ENCODE results near the gene LHFPL6.
A peak's percentile ranks its signal among the peaks of the same experiment; 100 is the strongest.

LHFPL6 gene

GRCh38 chr13:39602614-39603366 is at the start of gene LHFPL6:
Gene LHFPL6 (minus strand): TSS chr13:39603193.
- DNase-seq = no peak

- DNase-seq = no peak
Observed at GRCh38 chr13:39646122-39646521, 43.1 kb upstream of the LHFPL6 start.

GRCh38 chr13:39641645-39642044 is 38.7 kb upstream of the LHFPL6 start:
- DNase-seq = no peak

GRCh38 chr13:39637890-39638289 is 34.9 kb upstream of the LHFPL6 start:
- no peak for DNase-seq

GRCh38 chr13:39635564-39635963 is 32.6 kb upstream of the LHFPL6 start:
- DNase-seq = no peak

- DNase-seq = no peak
Observed at GRCh38 chr13:39632994-39633393, 30.0 kb upstream of the LHFPL6 start.

- no peak for DNase-seq
Observed at GRCh38 chr13:39631307-39631706, 28.3 kb upstream of the LHFPL6 start.

GRCh38 chr13:39623466-39623865 is 20.5 kb upstream of the LHFPL6 start:
- no peak for DNase-seq

- no peak for DNase-seq
Observed at GRCh38 chr13:39618561-39618960, 15.6 kb upstream of the LHFPL6 start.

GRCh38 chr13:39616087-39616694 is 13.2 kb upstream of the LHFPL6 start:
- DNase-seq = peak; percentile 15

- no peak for DNase-seq
Observed at GRCh38 chr13:39612023-39612637, 9.1 kb upstream of the LHFPL6 start.

- no peak for DNase-seq
Observed at GRCh38 chr13:39607876-39608275, 4.9 kb upstream of the LHFPL6 start.

GRCh38 chr13:39605677-39606320 is 2.8 kb upstream of the LHFPL6 start:
- no peak for DNase-seq

- no peak for DNase-seq
Observed at GRCh38 chr13:39604756-39605155, 1.8 kb upstream of the LHFPL6 start.

GRCh38 chr13:39603424-39603947 is 493 bp upstream of the LHFPL6 start:
- no peak for DNase-seq

- no peak for DNase-seq
Observed at GRCh38 chr13:39602277-39602613, 748 bp downstream of the LHFPL6 start.

GRCh38 chr13:39601636-39602035 is 1.4 kb downstream of the LHFPL6 start:
- DNase-seq = no peak

- no peak for DNase-seq
Observed at GRCh38 chr13:39600766-39601165, 2.2 kb downstream of the LHFPL6 start.

- DNase-seq = no peak
Observed at GRCh38 chr13:39599842-39600241, 3.2 kb downstream of the LHFPL6 start.

- DNase-seq = no peak
Observed at GRCh38 chr13:39599012-39599411, 4.0 kb downstream of the LHFPL6 start.

GRCh38 chr13:39597838-39598237 is 5.2 kb downstream of the LHFPL6 start:
- no peak for DNase-seq

- DNase-seq = no peak
Observed at GRCh38 chr13:39596685-39597084, 6.3 kb downstream of the LHFPL6 start.

GRCh38 chr13:39596176-39596575 is 6.8 kb downstream of the LHFPL6 start:
- DNase-seq = no peak

All from SIG-M5 (cell line).